ENCODE measurements around the gene EP400.

GRCh38 chr12:132065203-132065602, 115.5 kb downstream of the EP400 start:
- TF ChIP-seq GATA2 (IDR thresholded peaks at IDR 0.05; ENCODE audit: low read depth, low read length) (no peak), GATA3 (IDR thresholded peaks at IDR 0.05; ENCODE audit: low read depth, low read length) (no peak)

Measured in SH-SY5Y (cell line).